Activated CD4-positive, alpha-beta T cell treated with anti-CD3 and anti-CD28 coated beads, Interleukin-2, amount 50 U/mL, for 16 hours (primary cell): ENCODE results near the gene CCDC179.

Experiments used
- DNase-seq: peaks from one replicate; pipeline ENCODE4 v3.0.0-alpha.2; 2020

Gene CCDC179

GRCh38 chr11:22807855-22808570, 52.3 kb downstream of the CCDC179 start:
- no peak for DNase-seq

GRCh38 chr11:22807391-22807790, 52.9 kb downstream of the CCDC179 start:
- DNase-seq = no peak

- no peak for DNase-seq
Observed at GRCh38 chr11:22802861-22803260, 57.4 kb downstream of the CCDC179 start.

- no peak for DNase-seq
Observed at GRCh38 chr11:22800482-22800881, 59.8 kb downstream of the CCDC179 start.

DNA sequence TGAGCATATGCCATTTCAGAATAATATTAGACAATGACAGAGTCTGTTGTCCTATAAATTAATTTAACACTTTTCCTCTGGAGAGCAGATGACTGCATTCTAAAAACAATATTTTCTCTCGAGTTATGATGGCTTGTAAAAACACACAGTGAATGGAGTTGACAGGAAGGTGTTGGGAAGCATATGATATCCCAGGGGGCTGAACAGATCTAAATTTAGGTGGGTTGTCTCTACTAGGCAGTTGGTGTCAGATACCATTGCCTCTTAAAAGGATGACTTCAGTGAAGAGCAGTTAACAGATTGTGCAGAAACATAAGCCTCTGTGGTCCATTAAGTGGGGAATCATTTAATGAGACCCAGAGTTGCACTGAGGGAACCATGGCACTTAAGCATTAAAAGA, 61.4 kb downstream of the CCDC179 start:
- DNase-seq = no peak

DNA sequence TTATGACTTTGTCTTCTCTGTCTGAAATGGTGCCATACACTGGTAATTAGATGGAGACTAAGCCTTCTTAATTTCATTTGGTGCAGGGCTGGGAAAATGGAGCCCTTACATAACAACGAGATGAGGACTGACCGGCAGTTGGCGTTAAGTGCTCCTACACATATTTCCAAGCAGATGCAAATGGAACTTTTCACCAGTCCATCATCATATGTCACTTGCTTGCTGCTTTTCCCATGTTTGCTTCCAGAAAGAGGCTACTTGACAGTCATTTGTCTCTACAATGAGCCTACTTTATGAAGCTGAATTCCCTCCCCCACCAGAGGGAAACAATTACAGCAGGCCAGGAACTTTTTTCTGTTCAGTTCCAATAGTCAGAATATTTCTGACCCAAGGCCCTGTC, 63.2 kb downstream of the CCDC179 start:
- DNase-seq = no peak
